HG02852 (cell line): ENCODE measurements around the gene CERS1.

ENCODE experiments used
- ATAC-seq: cut with Tn5 transposase; IDR thresholded peaks from one replicate; pipeline ENCODE4 v1.9.1; 2021; ENCODE audit warnings: mild to moderate bottlenecking, moderate library complexity; ENCODE audit not compliant: unreplicated experiment

The CERS1 gene

DNA sequence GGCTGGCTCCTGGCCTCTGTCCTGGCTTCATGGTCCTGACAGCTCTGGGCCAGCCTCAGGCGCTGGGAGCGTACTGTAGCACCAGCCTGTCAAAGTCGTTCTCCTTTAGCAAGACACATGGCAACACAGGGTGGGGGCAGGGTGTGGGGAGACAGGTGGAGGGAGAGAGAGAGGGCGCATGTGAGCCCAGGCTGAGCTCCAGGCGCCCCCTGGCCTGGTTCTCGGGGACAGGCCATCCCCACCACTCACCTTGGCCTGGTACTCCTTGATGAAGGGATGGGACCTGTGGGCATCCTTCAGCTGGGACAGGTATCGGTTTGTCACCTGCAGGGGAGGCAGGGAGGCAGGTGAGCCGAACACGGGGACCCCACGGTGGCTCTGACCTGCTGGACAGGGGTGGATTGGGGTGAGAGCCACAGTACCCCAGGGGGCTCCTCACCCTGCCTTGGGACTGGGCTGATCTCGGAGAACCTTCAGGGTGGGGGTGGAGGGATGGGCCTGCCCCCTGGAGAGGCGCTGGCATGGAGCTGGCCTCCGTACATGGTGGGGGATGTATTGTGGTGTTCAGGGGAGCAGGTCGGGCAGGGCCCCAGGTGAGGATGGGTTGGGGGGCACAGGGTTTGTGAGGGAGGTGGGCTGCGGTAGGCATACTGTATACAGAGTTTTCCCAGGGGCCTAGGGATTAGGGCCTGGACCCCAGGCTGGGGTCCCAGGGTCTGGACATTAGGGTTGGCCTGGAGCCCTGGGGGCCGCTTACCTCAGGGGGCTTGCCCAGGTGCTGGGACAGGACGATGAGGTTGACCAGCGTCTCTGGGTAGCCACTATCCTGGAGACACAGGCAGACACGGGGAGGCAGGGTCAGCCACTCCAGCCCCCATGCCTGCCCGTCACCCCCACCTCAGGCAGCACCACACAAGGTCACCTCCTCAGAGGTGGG lies 3.9 kb upstream of the CERS1 start:
- ATAC-seq: no peak

GRCh38 chr19:18898607-18899408 lies 2.9 kb upstream of the CERS1 start:
- no peak for ATAC-seq

- no peak for ATAC-seq
Measured at GRCh38 chr19:18898081-18898606, 2.2 kb upstream of the CERS1 start.

DNA sequence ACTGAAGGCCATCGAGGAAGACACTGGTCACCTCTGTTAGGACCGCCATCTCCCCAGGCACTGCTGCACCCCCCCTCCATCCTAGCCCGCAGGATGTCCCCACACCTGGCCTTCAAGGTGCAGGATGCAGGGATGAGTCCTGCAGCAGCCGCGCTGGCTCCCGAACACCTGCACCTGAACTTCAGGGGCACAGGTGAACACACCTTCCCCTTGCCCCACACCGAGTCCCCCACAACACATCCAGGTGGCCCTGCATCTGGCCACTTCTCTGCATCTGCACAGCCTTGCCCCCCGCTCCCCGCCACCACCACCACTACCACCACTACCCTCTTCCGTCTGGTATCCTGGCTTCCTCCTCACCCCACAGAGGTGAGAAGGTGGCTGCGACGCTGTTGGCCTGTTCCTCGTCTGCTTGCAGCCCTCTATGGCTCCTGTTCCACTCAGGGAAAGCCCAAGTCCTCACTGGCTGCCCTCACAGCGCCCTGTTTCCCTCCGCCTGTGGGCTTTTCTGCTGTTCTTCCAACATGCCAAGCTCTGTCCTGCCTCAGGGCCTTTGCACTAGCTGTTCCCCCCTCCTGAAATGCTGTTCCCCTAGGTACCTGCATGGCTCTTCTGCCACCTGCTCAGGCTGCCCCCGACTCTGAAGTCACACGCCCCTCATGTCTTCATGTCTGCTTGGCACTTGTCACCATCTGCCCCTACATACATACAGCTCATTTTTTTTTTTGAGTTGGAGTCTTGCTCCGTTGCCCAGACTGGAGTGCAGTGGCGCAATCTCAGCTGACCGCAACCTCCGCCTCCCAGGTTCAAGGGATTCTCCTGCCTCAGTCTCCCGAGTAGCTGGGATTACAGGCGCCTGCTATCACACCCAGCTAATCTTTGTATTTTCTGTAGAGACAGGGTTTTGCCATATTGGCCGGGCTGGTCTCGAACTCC lies 1.4 kb upstream of the CERS1 start:
- no peak for ATAC-seq

DNA sequence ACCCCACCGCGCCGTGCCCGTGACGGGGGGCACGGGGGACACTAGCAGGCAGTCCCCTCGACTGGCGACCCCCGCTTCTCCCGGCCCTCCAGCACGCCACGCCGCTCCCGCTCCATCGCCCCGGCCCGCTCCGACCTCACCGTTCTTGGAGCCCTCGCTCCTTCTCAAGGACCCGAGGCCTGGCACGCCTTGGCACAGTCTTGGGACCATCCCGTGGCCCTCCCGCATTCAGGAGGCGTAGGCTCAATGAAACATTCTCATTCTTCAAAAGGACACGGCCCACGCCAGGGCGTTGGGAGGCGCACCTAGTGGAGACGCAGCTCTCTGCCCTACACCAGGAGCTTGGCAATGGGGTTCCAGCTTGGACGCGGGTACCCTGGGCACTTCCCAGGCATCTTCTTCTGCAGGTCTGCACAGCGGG lies 473 bp upstream of the CERS1 start:
- no peak for ATAC-seq

DNA sequence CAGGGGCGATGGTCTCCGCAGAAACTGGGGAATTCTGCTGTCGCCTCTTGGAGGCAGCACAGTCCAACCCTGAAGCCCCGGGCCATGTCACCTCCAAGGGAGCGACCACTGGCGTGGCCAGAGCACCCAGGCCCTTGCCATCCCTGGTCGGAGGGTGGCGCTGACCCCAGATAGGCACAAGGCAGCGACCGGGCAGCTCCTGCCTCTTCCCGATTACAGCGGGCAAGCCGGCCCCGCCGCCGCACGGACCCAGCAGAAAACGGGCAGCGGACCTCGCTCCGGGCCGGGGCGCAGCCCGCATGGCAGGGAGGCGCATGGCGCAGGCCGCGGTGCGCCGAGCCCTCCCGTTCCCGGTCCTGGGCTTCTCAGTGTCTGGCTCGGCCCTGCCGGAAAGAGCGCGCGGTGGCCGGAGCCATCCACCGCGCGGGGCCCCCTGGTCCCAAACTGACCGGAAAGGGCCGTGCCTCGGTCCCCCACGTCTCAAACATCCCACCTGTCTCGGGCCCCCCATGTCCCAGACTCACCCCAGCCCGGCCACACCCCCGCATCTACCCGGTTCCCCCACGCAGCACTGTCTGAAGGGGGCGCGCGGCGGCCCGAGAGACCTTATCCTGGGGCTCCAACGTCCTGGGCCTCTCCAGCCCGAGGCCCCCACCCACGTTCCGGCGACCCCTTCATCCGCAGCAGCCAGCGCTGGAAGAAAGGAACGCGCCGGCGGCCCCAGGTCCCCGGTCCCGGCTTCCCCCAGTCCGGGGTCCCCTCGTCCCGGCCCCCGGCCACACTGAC lies 727 bp downstream of the CERS1 start:
- no peak for ATAC-seq

GRCh38 chr19:18894254-18895037 lies 1.5 kb downstream of the CERS1 start:
- ATAC-seq: no peak

DNA sequence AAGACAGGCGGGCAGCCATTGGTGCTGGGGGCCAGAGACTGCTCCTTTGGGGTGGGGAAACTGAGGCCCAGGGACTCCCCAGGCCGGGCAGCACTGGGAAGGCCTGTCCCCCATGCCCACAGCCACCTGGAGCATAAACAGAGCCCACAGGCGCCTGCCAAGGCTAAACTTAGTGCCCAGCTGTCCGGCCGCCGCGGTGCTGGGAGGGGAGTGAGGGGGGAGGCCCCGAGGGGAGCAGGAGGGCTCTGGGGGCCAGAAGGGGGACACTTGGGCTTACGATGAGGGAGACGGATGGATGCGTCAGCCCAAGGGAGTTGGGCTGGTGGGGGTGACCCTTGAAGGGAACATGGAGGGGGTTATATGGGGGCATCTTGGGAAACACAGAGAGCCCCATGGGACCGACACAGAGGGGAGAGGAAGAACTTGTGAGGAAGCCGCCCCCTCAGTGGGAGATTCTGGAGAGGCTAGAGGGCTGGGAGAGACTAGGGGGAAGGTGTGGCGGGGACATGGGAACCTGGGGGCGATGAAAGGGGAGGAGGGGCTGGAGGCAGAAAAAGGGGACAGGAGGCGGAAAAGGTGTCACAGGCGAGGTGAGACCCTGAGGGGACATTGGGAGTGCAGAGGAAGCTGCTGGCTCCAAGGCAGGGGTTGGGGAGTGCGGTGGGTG lies 2.2 kb downstream of the CERS1 start:
- no peak for ATAC-seq

GRCh38 chr19:18889949-18890745 lies 5.8 kb downstream of the CERS1 start:
- no peak for ATAC-seq

- ATAC-seq: no peak
Measured at GRCh38 chr19:18886972-18887371, 9.0 kb downstream of the CERS1 start.

DNA sequence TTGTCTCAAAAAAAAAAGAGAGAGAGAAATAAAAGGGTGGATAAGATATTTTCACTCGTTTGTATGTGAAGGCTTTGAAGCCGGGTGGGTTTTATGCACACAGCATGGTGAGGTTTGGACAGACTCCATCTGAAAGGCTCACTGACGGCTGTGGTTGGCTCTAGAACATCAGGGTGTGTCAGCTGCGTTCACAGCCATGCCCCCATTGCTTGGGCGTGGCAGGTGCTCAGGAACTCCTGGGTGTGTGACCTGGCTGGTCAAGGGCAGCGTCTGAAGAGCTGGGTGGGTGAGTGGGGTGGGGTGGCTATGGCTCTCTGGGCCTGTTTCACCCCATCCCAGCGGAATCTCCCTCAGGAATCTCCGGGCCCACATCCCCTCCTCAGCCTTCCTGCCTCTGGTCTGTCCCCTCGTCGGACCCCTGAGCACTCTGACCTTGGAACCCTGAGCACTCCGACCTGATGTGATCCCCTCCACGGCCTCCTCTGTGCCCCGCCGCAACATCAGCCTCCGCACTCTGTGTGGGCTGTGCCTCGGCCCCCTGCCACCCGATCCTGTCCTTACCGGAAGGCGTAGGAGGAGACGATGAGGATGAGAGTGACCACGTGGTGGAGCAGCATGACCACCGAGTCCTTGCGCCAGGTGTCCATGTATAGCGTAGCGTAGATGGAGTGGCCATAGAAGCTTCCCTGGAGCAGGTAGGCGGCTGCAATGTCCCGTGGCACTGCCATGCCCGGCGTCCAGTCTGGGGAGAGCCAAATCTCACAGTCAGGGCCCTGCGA lies 12.2 kb downstream of the CERS1 start:
- no peak for ATAC-seq

DNA sequence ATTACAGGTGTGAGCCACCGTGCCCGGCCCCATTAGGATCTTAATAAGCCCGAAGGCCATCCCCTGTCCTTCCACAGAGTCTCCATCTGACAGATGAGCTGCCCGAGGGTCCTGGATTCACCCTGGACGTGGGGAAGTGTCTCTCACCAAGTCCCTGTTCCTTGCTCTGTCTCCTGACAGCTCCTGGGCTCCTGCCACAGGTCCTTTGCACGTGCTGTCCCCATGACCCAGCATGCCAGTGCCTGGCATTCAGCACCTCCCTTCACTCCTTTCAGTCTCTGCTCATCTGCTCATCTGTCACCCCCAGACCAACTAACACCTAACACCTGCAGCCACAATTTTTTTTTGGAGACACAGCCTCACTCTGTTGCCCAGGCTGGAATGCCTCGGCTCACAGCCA lies 14.5 kb downstream of the CERS1 start:
- no peak for ATAC-seq

- no peak for ATAC-seq
Measured at GRCh38 chr19:18879579-18880373, 16.2 kb downstream of the CERS1 start.

- no peak for ATAC-seq
Measured at GRCh38 chr19:18878858-18879578, 16.9 kb downstream of the CERS1 start.

DNA sequence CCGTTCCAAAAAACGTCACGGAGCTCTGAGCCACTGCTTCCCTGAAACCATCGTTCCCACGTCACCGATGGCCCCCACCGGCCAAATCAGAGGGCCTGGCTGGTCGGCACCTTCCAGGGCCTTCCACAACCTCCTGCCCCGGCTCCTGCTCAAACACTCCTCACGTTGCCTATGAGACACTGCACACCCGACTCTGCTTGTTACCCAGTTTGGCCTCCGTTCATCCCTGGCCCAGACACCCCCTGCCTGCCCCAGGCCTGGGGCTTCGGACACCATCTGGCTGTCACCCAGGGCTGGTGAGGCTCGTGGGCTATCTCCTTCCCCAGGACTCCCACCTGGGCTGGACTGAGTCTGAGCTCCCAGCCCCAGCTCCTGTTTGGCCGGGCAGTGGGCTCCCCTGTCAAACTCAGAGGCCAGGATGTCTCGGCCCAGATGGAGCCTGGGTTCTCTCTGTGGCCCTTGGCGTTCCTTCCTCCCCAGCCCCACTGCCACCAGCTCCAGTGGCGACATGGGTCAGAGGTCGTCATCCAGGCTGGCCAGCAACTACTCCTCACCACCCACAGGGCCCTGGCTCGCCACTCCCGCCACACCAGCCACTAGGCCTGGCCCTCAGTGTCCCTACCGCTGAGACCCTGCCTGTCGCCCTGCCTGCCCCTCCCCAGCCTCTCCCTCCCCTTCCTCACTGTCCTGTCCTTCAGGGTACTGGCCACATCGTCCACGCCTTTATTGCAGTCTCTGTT lies 17.7 kb downstream of the CERS1 start:
- no peak for ATAC-seq
